Measurements from ENCODE around the gene PTPRO. TPM values are rescaled to one million over a fixed set of nuclear protein-coding genes. Genes with fewer than 3 reads are reported as not detected.
A peak's percentile ranks its signal among the peaks of the same experiment; 100 is the strongest.

PTPRO gene
- polyA plus RNA-seq, 1 of the 3 experiments (the other 2 are of a cell fraction): 1.4 TPM

- Histone ChIP-seq H3F3A (replicated peaks; ENCODE audit: insufficient read depth) (no peaks in the 10 kb centered on the region), H3K9ac (no peak overlapping the region), H4K20me1 (ENCODE audit: insufficient read depth) (no peaks in the 10 kb centered on the region), H3K9me3 (no peaks in the 10 kb centered on the region), H3K9me2 (no peaks in the 10 kb centered on the region), H3K4me1 (ENCODE audit: control insufficient read depth in 1 of 2, insufficient read depth in 2 of 2, low read depth in 1 of 2, low read length in 1 of 2) (no peaks in the 10 kb centered on the region), H3K27ac (ENCODE audit: low read depth in 2 of 2, low read length in 1 of 2) (no peak overlapping the region), H3K4me2 (no peak overlapping the region), H2AFZ (ENCODE audit: low read depth) (no peak overlapping the region), H3K4me3 (ENCODE audit: low read depth in 2 of 2, low read length in 1 of 2) (no peak overlapping the region), H3K36me3 (replicated peaks in 1 of 2; ENCODE audit: control insufficient read depth in 1 of 2, insufficient read depth in 2 of 2, low read length in 1 of 2) (no peaks in the 10 kb centered on the region), H3K27me3 (ENCODE audit: insufficient read depth) (no peaks in the 10 kb centered on the region), H3K79me2 (ENCODE audit: insufficient read depth) (no peaks in the 10 kb centered on the region)
- WGBS (ENCODE audit: low lambda C conversion rate): 68% methylated on average over 3 of the region's 3 CpGs
- CTCF ChIA-PET: no interaction called here
- TF ChIP-seq YY1 (IDR thresholded peaks at IDR 0.05; ENCODE audit: low read depth) (no peak), EZH2phosphoT487 (IDR thresholded peaks at IDR 0.05; ENCODE audit: borderline replicate concordance, low read depth) (no peak), RCOR1 (IDR thresholded peaks at IDR 0.05; ENCODE audit: low read length) (no peak), RXRA (IDR thresholded peaks at IDR 0.05; ENCODE audit: borderline replicate concordance, low read depth) (no peak), TCF12 (IDR thresholded peaks at IDR 0.05) (no peak), GABPA (IDR thresholded peaks at IDR 0.05; ENCODE audit: low read depth) (no peak), POLR2AphosphoS5 (IDR thresholded peaks at IDR 0.05; ENCODE audit: low read depth, low read length) (no peak), FOXM1 (IDR thresholded peaks at IDR 0.05; ENCODE audit: low read depth) (no peak), EP300 (IDR thresholded peaks at IDR 0.05; ENCODE audit: borderline replicate concordance in 1 of 2, low read depth in 1 of 2, low read length in 1 of 2) (no peak)
- TF ChIP-seq, protein P1, sequence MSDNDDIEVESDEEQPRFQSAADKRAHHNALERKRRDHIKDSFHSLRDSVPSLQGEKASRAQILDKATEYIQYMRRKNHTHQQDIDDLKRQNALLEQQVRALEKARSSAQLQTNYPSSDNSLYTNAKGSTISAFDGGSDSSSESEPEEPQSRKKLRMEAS (IDR thresholded peaks at IDR 0.05; ENCODE audit: low read depth): no peak
- TF ChIP-seq, protein P2, sequence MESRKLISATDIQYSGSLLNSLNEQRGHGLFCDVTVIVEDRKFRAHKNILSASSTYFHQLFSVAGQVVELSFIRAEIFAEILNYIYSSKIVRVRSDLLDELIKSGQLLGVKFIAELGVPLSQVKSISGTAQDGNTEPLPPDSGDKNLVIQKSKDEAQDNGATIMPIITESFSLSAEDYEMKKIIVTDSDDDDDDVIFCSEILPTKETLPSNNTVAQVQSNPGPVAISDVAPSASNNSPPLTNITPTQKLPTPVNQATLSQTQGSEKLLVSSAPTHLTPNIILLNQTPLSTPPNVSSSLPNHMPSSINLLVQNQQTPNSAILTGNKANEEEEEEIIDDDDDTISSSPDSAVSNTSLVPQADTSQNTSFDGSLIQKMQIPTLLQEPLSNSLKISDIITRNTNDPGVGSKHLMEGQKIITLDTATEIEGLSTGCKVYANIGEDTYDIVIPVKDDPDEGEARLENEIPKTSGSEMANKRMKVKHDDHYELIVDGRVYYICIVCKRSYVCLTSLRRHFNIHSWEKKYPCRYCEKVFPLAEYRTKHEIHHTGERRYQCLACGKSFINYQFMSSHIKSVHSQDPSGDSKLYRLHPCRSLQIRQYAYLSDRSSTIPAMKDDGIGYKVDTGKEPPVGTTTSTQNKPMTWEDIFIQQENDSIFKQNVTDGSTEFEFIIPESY (IDR thresholded peaks at IDR 0.05; ENCODE audit: borderline replicate concordance, low read depth): no peak
- TF ChIP-seq, protein P3, sequence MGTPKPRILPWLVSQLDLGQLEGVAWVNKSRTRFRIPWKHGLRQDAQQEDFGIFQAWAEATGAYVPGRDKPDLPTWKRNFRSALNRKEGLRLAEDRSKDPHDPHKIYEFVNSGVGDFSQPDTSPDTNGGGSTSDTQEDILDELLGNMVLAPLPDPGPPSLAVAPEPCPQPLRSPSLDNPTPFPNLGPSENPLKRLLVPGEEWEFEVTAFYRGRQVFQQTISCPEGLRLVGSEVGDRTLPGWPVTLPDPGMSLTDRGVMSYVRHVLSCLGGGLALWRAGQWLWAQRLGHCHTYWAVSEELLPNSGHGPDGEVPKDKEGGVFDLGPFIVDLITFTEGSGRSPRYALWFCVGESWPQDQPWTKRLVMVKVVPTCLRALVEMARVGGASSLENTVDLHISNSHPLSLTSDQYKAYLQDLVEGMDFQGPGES (IDR thresholded peaks at IDR 0.05; ENCODE audit: low read depth, low read length): no peak
- DNase-seq: no peak
- POLR2A ChIA-PET: no interaction called here
Observed at GRCh38 chr12:15356951-15357364, 34.6 kb downstream of the PTPRO start.

GRCh38 chr12:15364221-15365160, 42.2 kb downstream of the PTPRO start:
- H3K4me2 ChIP-seq: no peak overlapping the region
- no peaks in the 10 kb centered on the region for H3K9me3 ChIP-seq
- 39% methylated on average over 4 of the region's 4 CpGs for WGBS (ENCODE audit: low lambda C conversion rate)
- H3K4me3 ChIP-seq (ENCODE audit: low read depth in 2 of 2, low read length in 1 of 2): no peak overlapping the region
- no peaks in the 10 kb centered on the region for H4K20me1 ChIP-seq (ENCODE audit: insufficient read depth)
- no peak for TF ChIP-seq JUND (IDR thresholded peaks at IDR 0.05)
- no peak for TF ChIP-seq MXI1 (IDR thresholded peaks at IDR 0.05; ENCODE audit: low read depth, low read length)
- TF ChIP-seq TCF12 (IDR thresholded peaks at IDR 0.05): peak; percentile 9; the same call in 1 of the 2 replicates
- TF ChIP-seq GATA2 (CRISPR knock-in tag; IDR thresholded peaks at IDR 0.05): no peak
- no peaks in the 10 kb centered on the region for H3K36me3 ChIP-seq (replicated peaks in 1 of 2; ENCODE audit: control insufficient read depth in 1 of 2, insufficient read depth in 2 of 2, low read length in 1 of 2)
- DNase-seq: no peak
- no peaks in the 10 kb centered on the region for H3F3A ChIP-seq (replicated peaks; ENCODE audit: insufficient read depth)
- peaks cover 0 to 10% of the 10 kb centered on the region in 2 experiments; a peak in 2 of 4 replicates for H3K4me1 ChIP-seq (ENCODE audit: control insufficient read depth in 1 of 2, insufficient read depth in 2 of 2, low read depth in 1 of 2, low read length in 1 of 2)
- no peaks in the 10 kb centered on the region for H3K9me2 ChIP-seq
- CTCF ChIA-PET: interaction anchor here (0.7 to 1.5 kb wide), 2 partner anchors 89 to 397 kb away, joined by 3 to 4 read pairs; no protein-coding TSS in a partner anchor
- H3K27ac ChIP-seq (ENCODE audit: low read depth in 2 of 2, low read length in 1 of 2): peak overlapping the region in 1 of 2 experiments; percentile 11; a peak in 1 of 4 replicates
- H3K79me2 ChIP-seq (ENCODE audit: insufficient read depth): no peaks in the 10 kb centered on the region
- no peak overlapping the region for H2AFZ ChIP-seq (ENCODE audit: low read depth)
- no peaks in the 10 kb centered on the region for H3K27me3 ChIP-seq (ENCODE audit: insufficient read depth)
- H3K9ac ChIP-seq: no peak overlapping the region
- POLR2A ChIA-PET: no interaction called here

Data from SK-N-SH (cell line).